ENCODE data around the gene MTAP. TPM values are rescaled to one million over a fixed set of nuclear protein-coding genes. Genes with fewer than 3 reads are reported as not detected.

The MTAP gene
- polyA plus RNA-seq, 1 donor from 2014 or later, result 7.7 TPM

DNA sequence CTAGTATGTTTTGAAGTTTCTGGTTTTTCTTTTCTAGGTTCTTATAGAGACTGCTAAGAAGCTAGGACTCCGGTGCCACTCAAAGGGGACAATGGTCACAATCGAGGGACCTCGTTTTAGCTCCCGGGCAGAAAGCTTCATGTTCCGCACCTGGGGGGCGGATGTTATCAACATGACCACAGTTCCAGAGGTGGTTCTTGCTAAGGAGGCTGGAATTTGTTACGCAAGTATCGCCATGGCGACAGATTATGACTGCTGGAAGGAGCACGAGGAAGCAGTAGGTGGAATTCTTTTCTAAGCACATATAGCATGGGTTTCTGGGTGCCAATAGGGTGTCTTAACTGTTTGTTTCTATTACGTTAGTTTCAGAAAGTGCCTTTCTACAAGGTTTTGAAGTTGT, 52.2 kb downstream of the MTAP start:
- H3K9me3 ChIP-seq (ENCODE audit: low read length), result no peaks in the 10 kb centered on the region
- no peak overlapping the region for H3K9ac ChIP-seq (ENCODE audit: low read length)
- TF ChIP-seq, protein P1, sequence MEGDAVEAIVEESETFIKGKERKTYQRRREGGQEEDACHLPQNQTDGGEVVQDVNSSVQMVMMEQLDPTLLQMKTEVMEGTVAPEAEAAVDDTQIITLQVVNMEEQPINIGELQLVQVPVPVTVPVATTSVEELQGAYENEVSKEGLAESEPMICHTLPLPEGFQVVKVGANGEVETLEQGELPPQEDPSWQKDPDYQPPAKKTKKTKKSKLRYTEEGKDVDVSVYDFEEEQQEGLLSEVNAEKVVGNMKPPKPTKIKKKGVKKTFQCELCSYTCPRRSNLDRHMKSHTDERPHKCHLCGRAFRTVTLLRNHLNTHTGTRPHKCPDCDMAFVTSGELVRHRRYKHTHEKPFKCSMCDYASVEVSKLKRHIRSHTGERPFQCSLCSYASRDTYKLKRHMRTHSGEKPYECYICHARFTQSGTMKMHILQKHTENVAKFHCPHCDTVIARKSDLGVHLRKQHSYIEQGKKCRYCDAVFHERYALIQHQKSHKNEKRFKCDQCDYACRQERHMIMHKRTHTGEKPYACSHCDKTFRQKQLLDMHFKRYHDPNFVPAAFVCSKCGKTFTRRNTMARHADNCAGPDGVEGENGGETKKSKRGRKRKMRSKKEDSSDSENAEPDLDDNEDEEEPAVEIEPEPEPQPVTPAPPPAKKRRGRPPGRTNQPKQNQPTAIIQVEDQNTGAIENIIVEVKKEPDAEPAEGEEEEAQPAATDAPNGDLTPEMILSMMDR (IDR thresholded peaks at IDR 0.05; ENCODE audit: poor library complexity, severe bottlenecking), result no peak
- TF ChIP-seq EZH2 (IDR thresholded peaks at IDR 0.05; ENCODE audit: borderline replicate concordance, insufficient read depth, low read length, poor library complexity, severe bottlenecking) (no peak), SMC3 (conservative IDR thresholded peaks at IDR 0.05; ENCODE audit: poor library complexity) (no peak), MXI1 (conservative IDR thresholded peaks at IDR 0.05; ENCODE audit: poor library complexity, severe bottlenecking) (no peak), POLR2AphosphoS5 (IDR thresholded peaks at IDR 0.05) (no peak)
- TF ChIP-seq, protein P2, sequence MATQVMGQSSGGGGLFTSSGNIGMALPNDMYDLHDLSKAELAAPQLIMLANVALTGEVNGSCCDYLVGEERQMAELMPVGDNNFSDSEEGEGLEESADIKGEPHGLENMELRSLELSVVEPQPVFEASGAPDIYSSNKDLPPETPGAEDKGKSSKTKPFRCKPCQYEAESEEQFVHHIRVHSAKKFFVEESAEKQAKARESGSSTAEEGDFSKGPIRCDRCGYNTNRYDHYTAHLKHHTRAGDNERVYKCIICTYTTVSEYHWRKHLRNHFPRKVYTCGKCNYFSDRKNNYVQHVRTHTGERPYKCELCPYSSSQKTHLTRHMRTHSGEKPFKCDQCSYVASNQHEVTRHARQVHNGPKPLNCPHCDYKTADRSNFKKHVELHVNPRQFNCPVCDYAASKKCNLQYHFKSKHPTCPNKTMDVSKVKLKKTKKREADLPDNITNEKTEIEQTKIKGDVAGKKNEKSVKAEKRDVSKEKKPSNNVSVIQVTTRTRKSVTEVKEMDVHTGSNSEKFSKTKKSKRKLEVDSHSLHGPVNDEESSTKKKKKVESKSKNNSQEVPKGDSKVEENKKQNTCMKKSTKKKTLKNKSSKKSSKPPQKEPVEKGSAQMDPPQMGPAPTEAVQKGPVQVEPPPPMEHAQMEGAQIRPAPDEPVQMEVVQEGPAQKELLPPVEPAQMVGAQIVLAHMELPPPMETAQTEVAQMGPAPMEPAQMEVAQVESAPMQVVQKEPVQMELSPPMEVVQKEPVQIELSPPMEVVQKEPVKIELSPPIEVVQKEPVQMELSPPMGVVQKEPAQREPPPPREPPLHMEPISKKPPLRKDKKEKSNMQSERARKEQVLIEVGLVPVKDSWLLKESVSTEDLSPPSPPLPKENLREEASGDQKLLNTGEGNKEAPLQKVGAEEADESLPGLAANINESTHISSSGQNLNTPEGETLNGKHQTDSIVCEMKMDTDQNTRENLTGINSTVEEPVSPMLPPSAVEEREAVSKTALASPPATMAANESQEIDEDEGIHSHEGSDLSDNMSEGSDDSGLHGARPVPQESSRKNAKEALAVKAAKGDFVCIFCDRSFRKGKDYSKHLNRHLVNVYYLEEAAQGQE (IDR thresholded peaks at IDR 0.05; ENCODE audit: borderline replicate concordance), result no peak
- no peak overlapping the region for H3K4me3 ChIP-seq (ENCODE audit: low read length)
- no peak overlapping the region for H3K27ac ChIP-seq (ENCODE audit: low read length)
- no peak overlapping the region for H2AFZ ChIP-seq (ENCODE audit: low read depth, low read length)
- no peaks in the 10 kb centered on the region for H3K27me3 ChIP-seq (ENCODE audit: insufficient read depth, low read depth, low read length)
- no peaks in the 10 kb centered on the region for H3F3A ChIP-seq (ENCODE audit: insufficient read depth, low read length, poor library complexity, severe bottlenecking)
- H3K9me2 ChIP-seq (ENCODE audit: insufficient read depth, low read length), result no peaks in the 10 kb centered on the region
- H4K20me1 ChIP-seq (ENCODE audit: insufficient read depth), result no peaks in the 10 kb centered on the region
- H3K4me2 ChIP-seq (ENCODE audit: low read length), result no peak overlapping the region
- no peaks in the 10 kb centered on the region for H3K36me3 ChIP-seq (ENCODE audit: insufficient read depth, low read length)
- H3K79me2 ChIP-seq (replicated peaks; ENCODE audit: insufficient read depth, low read length), result no peaks in the 10 kb centered on the region

- no peak overlapping the region for H3K4me3 ChIP-seq (ENCODE audit: low read length)
These were observed 54.1 kb downstream of the MTAP start for GRCh38 chr9:21856301-21857094.

More at GRCh38 chr9:21856301-21857094, 54.1 kb downstream of the MTAP start:
- no peak overlapping the region for H3K27ac ChIP-seq (ENCODE audit: low read length)
- no peaks in the 10 kb centered on the region for H4K20me1 ChIP-seq (ENCODE audit: insufficient read depth)
- H3F3A ChIP-seq (ENCODE audit: insufficient read depth, low read length, poor library complexity, severe bottlenecking), result no peaks in the 10 kb centered on the region
- no peak overlapping the region for H2AFZ ChIP-seq (ENCODE audit: low read depth, low read length)
- no peaks in the 10 kb centered on the region for H3K27me3 ChIP-seq (ENCODE audit: insufficient read depth, low read depth, low read length)
- no peaks in the 10 kb centered on the region for H3K36me3 ChIP-seq (ENCODE audit: insufficient read depth, low read length)
- no peaks in the 10 kb centered on the region for H3K79me2 ChIP-seq (replicated peaks; ENCODE audit: insufficient read depth, low read length)
- no peak overlapping the region for H3K9ac ChIP-seq (ENCODE audit: low read length)
- no peaks in the 10 kb centered on the region for H3K9me2 ChIP-seq (ENCODE audit: insufficient read depth, low read length)
- no peak overlapping the region for H3K4me2 ChIP-seq (ENCODE audit: low read length)
- no peaks in the 10 kb centered on the region for H3K9me3 ChIP-seq (ENCODE audit: low read length)
- TF ChIP-seq EZH2 (IDR thresholded peaks at IDR 0.05; ENCODE audit: borderline replicate concordance, insufficient read depth, low read length, poor library complexity, severe bottlenecking) (no peak), TAF1 (IDR thresholded peaks at IDR 0.05; ENCODE audit: low read depth) (no peak), RAD21 (conservative IDR thresholded peaks at IDR 0.05) (no peak), MXI1 (conservative IDR thresholded peaks at IDR 0.05; ENCODE audit: poor library complexity, severe bottlenecking) (no peak)
- TF ChIP-seq, protein P2 (IDR thresholded peaks at IDR 0.05; ENCODE audit: borderline replicate concordance), result no peak

Measured in neural cell (in vitro differentiated cells).